K562 (cell line): Measurements from ENCODE around the gene TLCD1. TPM values are rescaled to one million over a fixed set of nuclear protein-coding genes. Genes with fewer than 3 reads are reported as not detected.

Source experiments
- ADNP ChIP-seq: fragments of 200-800 bp; sonication (Bioruptor generic); IDR thresholded peaks from 2 replicates; pipeline ENCODE4 v1.6.1; 2016; ENCODE audit warnings: missing genetic modification characterization, missing compliant biosample characterization
- DNMT1 ChIP-seq: fragments of 450-650 bp; IDR thresholded peaks from 2 replicates; pipeline ENCODE4 v1.6.1; 2016; ENCODE audit warnings: antibody characterized with exemption, mild to moderate bottlenecking
- E2F4 ChIP-seq: sonication (generic); formaldehyde crosslinking; IDR thresholded peaks from 2 replicates; pipeline ENCODE4 v1.8.0; 2022; ENCODE audit warnings: mild to moderate bottlenecking, low read depth, missing genetic modification reagents
- E2F5 ChIP-seq: sonication (generic); formaldehyde crosslinking; IDR thresholded peaks from 2 replicates; pipeline ENCODE4 v1.8.0; 2022; ENCODE audit warnings: mild to moderate bottlenecking, missing genetic modification reagents
- ERF ChIP-seq: fragments of 450-650 bp; formaldehyde crosslinking; IDR thresholded peaks from 2 replicates; pipeline ENCODE4 v1.4.0; 2020; ENCODE audit warnings: mild to moderate bottlenecking, mixed read lengths
- ETS1 ChIP-seq: conservative IDR thresholded peaks from 2 replicates; pipeline ENCODE4 v1.6.1; 2011; ENCODE audit warnings: low read depth, mild to moderate bottlenecking, low read length; ENCODE audit not compliant: control insufficient read depth
- FOXA3 ChIP-seq, 2 experiments: fragments of 450-650 bp in 1 of 2; sonication (generic) in 1 of 2; formaldehyde crosslinking; IDR thresholded peaks in 1 of 2; conservative IDR thresholded peaks in 1 of 2; 2 replicates each; pipeline versions ENCODE4 v1.4.0 to v1.8.0; 2020 to 2022; ENCODE audit warnings: mild to moderate bottlenecking in 2 of 2, missing genetic modification reagents in 1 of 2
- HDAC2 ChIP-seq: fragments of 450-650 bp; IDR thresholded peaks from 2 replicates; pipeline ENCODE4 v1.6.1; 2016; ENCODE audit warnings: mild to moderate bottlenecking
- HIVEP1 ChIP-seq: fragments of 250-450 bp; sonication (Bioruptor Pico); IDR thresholded peaks from 2 replicates; pipeline ENCODE4 v1.4.0; 2020; ENCODE audit warnings: mild to moderate bottlenecking
- MAFF ChIP-seq: IDR thresholded peaks from 2 replicates; pipeline ENCODE4 v1.6.1; 2012; ENCODE audit warnings: low read length, improper control_type of control experiment
- MEF2D ChIP-seq: conservative IDR thresholded peaks from 2 replicates; pipeline ENCODE4 v1.6.1; 2016; ENCODE audit warnings: low read depth, missing genetic modification characterization, missing compliant biosample characterization
- MTA3 ChIP-seq: fragments of 450-650 bp; formaldehyde crosslinking; IDR thresholded peaks from 2 replicates; pipeline ENCODE4 v1.6.1; 2017; ENCODE audit warnings: mild to moderate bottlenecking, borderline replicate concordance
- POLR2A ChIP-seq: fragments of 450-650 bp; conservative IDR thresholded peaks from 2 replicates; pipeline ENCODE4 v1.6.1; 2016
- POLR2H ChIP-seq: IDR thresholded peaks from 2 replicates; pipeline ENCODE4 v1.6.1; 2016; ENCODE audit warnings: missing genetic modification characterization, low read depth, mild to moderate bottlenecking, control low read depth, missing compliant biosample characterization, moderate library complexity
- SIN3A ChIP-seq, 2 experiments: fragments of 150-350 bp in 1 of 2; IDR thresholded peaks; 2 replicates each; pipeline ENCODE4 v1.6.1; 2011 to 2016; ENCODE audit warnings: borderline replicate concordance in 2 of 2, low read depth in 2 of 2, low read length in 2 of 2, mild to moderate bottlenecking in 2 of 2, moderate library complexity in 2 of 2; ENCODE audit not compliant: control insufficient read depth in 1 of 2
- SMAD3 ChIP-seq: fragments of 450-650 bp; formaldehyde crosslinking; conservative IDR thresholded peaks from 2 replicates; pipeline ENCODE4 v1.4.0; 2020; ENCODE audit warnings: mild to moderate bottlenecking
- TAF9B ChIP-seq: fragments of 450-650 bp; IDR thresholded peaks from 2 replicates; pipeline ENCODE4 v1.6.1; 2018; ENCODE audit warnings: mild to moderate bottlenecking; ENCODE audit not compliant: partially characterized antibody
- TARDBP ChIP-seq: fragments of 450-650 bp; IDR thresholded peaks from 2 replicates; pipeline ENCODE4 v1.6.1; 2016
- TCF3 ChIP-seq: sonication (generic); formaldehyde crosslinking; IDR thresholded peaks from 2 replicates; pipeline ENCODE4 v1.4.0; 2020; ENCODE audit warnings: mild to moderate bottlenecking, missing genetic modification reagents
- ZBTB9 ChIP-seq: fragments of 450-650 bp; formaldehyde crosslinking; IDR thresholded peaks from 2 replicates; pipeline ENCODE4 v1.4.0; 2020; ENCODE audit warnings: mild to moderate bottlenecking, moderate library complexity
- ZNF41 ChIP-seq: fragments of 250-450 bp; sonication (Bioruptor Pico); conservative IDR thresholded peaks from 2 replicates; pipeline ENCODE4 v1.4.0; 2020; ENCODE audit warnings: mild to moderate bottlenecking
- polyA plus RNA-seq, 8 experiments: library from polyadenylated mRNA; depleted of rRNA in 4 of 8; stranded (reverse) in 5 of 8; unstranded in 3 of 8; fragments of >200 nt; fragmentation: Nextera tagmentation in 2 of 8; fragmentation: Illumina TruSeq in 1 of 8; extraction: Ambion mirVana in 2 of 8; extraction: Trizol in 1 of 8; gene quantifications; 2 replicates each; pipeline versions ENCODE4 v1.2.1 to v1.2.3, GENCODE V29; 2011 to 2014; ENCODE audit warnings: inconsistent platforms in 1 of 8, missing spikeins in 1 of 8
- total RNA-seq, 7 experiments: library from RNA; depleted of rRNA in 6 of 7; stranded (reverse); fragments of >200 nt in 6 of 7; fragmentation: Illumina TruSeq in 2 of 7; extraction: Trizol in 2 of 7; gene quantifications; 2 replicates each; pipeline versions ENCODE4 v1.2.1 to v1.2.3, GENCODE V29; 2011 to 2021; ENCODE audit warnings: low replicate concordance in 1 of 7

TLCD1 gene
- total and polyA plus RNA-seq, 9 of the 15 experiments (the other 6 are each of a cell fraction or from before 2014, with no cell fraction given), result 6.8 to 37.7 (median 21.7) TPM

- TF ChIP-seq ERF, result peak; percentile 73; the same call in 1 of the 2 replicates
- TF ChIP-seq MEF2D (tag), result no peak; the same call in 1 of the 2 replicates
- peak; percentile 25 for TF ChIP-seq ETS1
- peak; percentile 82; the same call in 1 of the 2 replicates for TF ChIP-seq MTA3
- TF ChIP-seq TAF9B, result no peak
- TF ChIP-seq FOXA3 (CRISPR knock-in tag; conservative IDR thresholded peaks at IDR 0.05 in 1 of 2, IDR thresholded peaks at IDR 0.05 in 1 of 2), result 0 out of 4 replicates have a peak, but pooled peaks of 1 of the 2 experiments have one; percentile 62
- TF ChIP-seq E2F4 (CRISPR knock-in tag), result 0 out of 2 replicates have a peak, but pooled peaks have one; percentile 42
- TF ChIP-seq MAFF, result no peak
- no peak; the same call in none of the 2 replicates for TF ChIP-seq HDAC2
- TF ChIP-seq SMAD3, result no peak
- peak; percentile 87; the same call in 1 of the 2 replicates for TF ChIP-seq E2F5 (CRISPR knock-in tag)
- TF ChIP-seq HIVEP1 (CRISPR knock-in tag), result no peak
- no peak for TF ChIP-seq DNMT1
- peak; percentile 91 for TF ChIP-seq TARDBP
- TF ChIP-seq POLR2H (tag), result no peak
- TF ChIP-seq POLR2A, result no peak
- TF ChIP-seq ADNP, result no peak
- no peak for TF ChIP-seq ZNF41
- peak; percentile 23; the same call in 1 of the 2 replicates for TF ChIP-seq TCF3 (CRISPR knock-in tag)
- peak; percentile 64 to 97; a peak in 3 of 4 replicates for TF ChIP-seq SIN3A (IDR thresholded peaks at IDR 0.05; ENCODE audit: borderline replicate concordance in 2 of 2, control insufficient read depth in 1 of 2, low read depth in 2 of 2, low read length in 2 of 2)
- no peak for TF ChIP-seq ZBTB9
Measured at GRCh38 chr17:28726627-28727491, 826 bp upstream of the TLCD1 start (continued).
